ENCODE measurements around the gene SLC44A4.

SLC44A4 gene

GRCh38 chr6:31837369-31838113 lies 41.3 kb downstream of the SLC44A4 start:
- no peak for DNase-seq (ENCODE audit: low read depth)
- no peak for TF ChIP-seq CTCF (conservative IDR thresholded peaks at IDR 0.05; ENCODE audit: low read length)
- H3K4me3 ChIP-seq (ENCODE audit: low read length), result peak overlapping the region; percentile 94

- peak; percentile 25; the same call in 1 of the 2 replicates for TF ChIP-seq CTCF (conservative IDR thresholded peaks at IDR 0.05; ENCODE audit: low read length)
- peak; percentile 34 for DNase-seq (ENCODE audit: low read depth)
- H3K4me3 ChIP-seq (ENCODE audit: low read length), result peak overlapping the region; percentile 94
Measured at GRCh38 chr6:31836474-31837368, 42.1 kb downstream of the SLC44A4 start.

- TF ChIP-seq CTCF (conservative IDR thresholded peaks at IDR 0.05; ENCODE audit: low read length), result no peak
- no peak for DNase-seq (ENCODE audit: low read depth)
- peak overlapping the region; percentile 94 for H3K4me3 ChIP-seq (ENCODE audit: low read length)
Measured at GRCh38 chr6:31836047-31836473, 42.7 kb downstream of the SLC44A4 start.

- TF ChIP-seq CTCF (conservative IDR thresholded peaks at IDR 0.05; ENCODE audit: low read length), result no peak
- DNase-seq (ENCODE audit: low read depth), result peak; percentile 85
- H3K4me3 ChIP-seq (ENCODE audit: low read length), result peak overlapping the region; percentile 94
Measured at GRCh38 chr6:31834367-31835250, 44.2 kb downstream of the SLC44A4 start.

GRCh38 chr6:31831350-31832215 lies 47.2 kb downstream of the SLC44A4 start:
- TF ChIP-seq CTCF (conservative IDR thresholded peaks at IDR 0.05; ENCODE audit: low read length), result no peak
- no peak for DNase-seq (ENCODE audit: low read depth)
- H3K4me3 ChIP-seq (ENCODE audit: low read length), result peak overlapping the region; percentile 69

GRCh38 chr6:31830886-31831335 lies 47.9 kb downstream of the SLC44A4 start:
- no peak for TF ChIP-seq CTCF (conservative IDR thresholded peaks at IDR 0.05; ENCODE audit: low read length)
- peak overlapping the region; percentile 69 for H3K4me3 ChIP-seq (ENCODE audit: low read length)
- DNase-seq (ENCODE audit: low read depth), result no peak

Measured in AG10803 (cell line).